Effector memory CD4-positive, alpha-beta T cell (primary cell): Measurements from ENCODE around the gene TOGARAM2.

ENCODE experiments used
- DNase-seq, 3 donors: peaks; one replicate each; pipeline ENCODE4 v3.0.0-alpha.2; 2020
- H3K27ac ChIP-seq: 2 replicates; pipeline ENCODE4 v1.7.0; 2013; ENCODE audit warnings: mild to moderate bottlenecking, low read length, moderate library complexity; ENCODE audit not compliant: insufficient read depth, poor library complexity, severe bottlenecking
- H3K27me3 ChIP-seq: replicated peaks from 2 replicates; pipeline ENCODE4 v1.7.0; 2013; ENCODE audit warnings: mild to moderate bottlenecking, low read length; ENCODE audit not compliant: insufficient read depth, control insufficient read depth, poor library complexity, severe bottlenecking
- H3K36me3 ChIP-seq: 2 replicates; pipeline ENCODE4 v1.7.0; 2013; ENCODE audit warnings: mild to moderate bottlenecking, low read length, moderate library complexity; ENCODE audit not compliant: control insufficient read depth, insufficient read depth
- H3K4me1 ChIP-seq: 2 replicates; pipeline ENCODE4 v1.7.0; 2013; ENCODE audit warnings: low read length, mild to moderate bottlenecking; ENCODE audit not compliant: control insufficient read depth, insufficient read depth, poor library complexity, severe bottlenecking
- H3K4me3 ChIP-seq: 2 replicates; pipeline ENCODE4 v1.7.0; 2013; ENCODE audit warnings: low read length, low read depth, mild to moderate bottlenecking; ENCODE audit not compliant: insufficient read depth, poor library complexity, severe bottlenecking
- H3K9me3 ChIP-seq: 2 replicates; pipeline ENCODE4 v1.7.0; 2013; ENCODE audit warnings: mild to moderate bottlenecking, low read length, moderate library complexity; ENCODE audit not compliant: control insufficient read depth

TOGARAM2 gene

GRCh38 chr2:28982381-28982950 is 1.4 kb downstream of the TOGARAM2 start:
- H3K27ac ChIP-seq: no peak overlapping the region
- H3K4me1 ChIP-seq: no peaks in the 10 kb centered on the region
- no peaks in the 10 kb centered on the region for H3K27me3 ChIP-seq
- H3K4me3 ChIP-seq: no peak overlapping the region
- no peak for DNase-seq
- no peaks in the 10 kb centered on the region for H3K9me3 ChIP-seq
- H3K36me3 ChIP-seq: no peaks in the 10 kb centered on the region

DNA sequence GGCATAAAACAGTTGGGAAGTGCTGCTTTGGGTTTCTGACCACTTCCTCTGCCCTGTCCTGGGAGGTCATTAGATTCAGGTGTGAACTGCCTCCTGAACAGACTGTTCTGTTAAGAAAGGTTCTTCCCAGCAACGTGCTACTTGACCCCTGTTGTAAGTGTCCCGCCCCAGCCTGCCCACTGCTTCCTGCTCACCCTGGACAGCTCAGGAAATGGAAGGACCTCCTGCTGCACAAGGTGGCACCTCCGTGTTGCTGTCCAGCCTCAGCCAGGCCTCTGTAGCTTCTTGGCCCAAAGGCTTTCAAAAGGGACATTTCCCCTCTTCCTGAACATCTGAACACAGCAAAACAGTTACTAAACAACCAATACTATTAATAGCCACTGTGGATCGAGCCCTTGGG is 5.3 kb downstream of the TOGARAM2 start:
- Histone ChIP-seq H3K4me1 (no peaks in the 10 kb centered on the region), H3K36me3 (no peaks in the 10 kb centered on the region), H3K27ac (no peak overlapping the region), H3K4me3 (no peak overlapping the region), H3K9me3 (no peaks in the 10 kb centered on the region), H3K27me3 (no peaks in the 10 kb centered on the region)
- DNase-seq: no peak

- H3K4me3 ChIP-seq: no peak overlapping the region
- H3K27me3 ChIP-seq: no peaks in the 10 kb centered on the region
- no peak overlapping the region for H3K27ac ChIP-seq
- H3K4me1 ChIP-seq: no peaks in the 10 kb centered on the region
- no peaks in the 10 kb centered on the region for H3K36me3 ChIP-seq
- no peak for DNase-seq
- H3K9me3 ChIP-seq: no peaks in the 10 kb centered on the region
Observed at GRCh38 chr2:28989973-28990372, 8.9 kb downstream of the TOGARAM2 start.

- Histone ChIP-seq H3K27ac (no peak overlapping the region), H3K9me3 (no peaks in the 10 kb centered on the region), H3K4me1 (no peaks in the 10 kb centered on the region), H3K27me3 (no peaks in the 10 kb centered on the region), H3K4me3 (no peak overlapping the region), H3K36me3 (no peaks in the 10 kb centered on the region)
- no peak for DNase-seq
Observed at GRCh38 chr2:28990445-28990844, 9.3 kb downstream of the TOGARAM2 start.

DNA sequence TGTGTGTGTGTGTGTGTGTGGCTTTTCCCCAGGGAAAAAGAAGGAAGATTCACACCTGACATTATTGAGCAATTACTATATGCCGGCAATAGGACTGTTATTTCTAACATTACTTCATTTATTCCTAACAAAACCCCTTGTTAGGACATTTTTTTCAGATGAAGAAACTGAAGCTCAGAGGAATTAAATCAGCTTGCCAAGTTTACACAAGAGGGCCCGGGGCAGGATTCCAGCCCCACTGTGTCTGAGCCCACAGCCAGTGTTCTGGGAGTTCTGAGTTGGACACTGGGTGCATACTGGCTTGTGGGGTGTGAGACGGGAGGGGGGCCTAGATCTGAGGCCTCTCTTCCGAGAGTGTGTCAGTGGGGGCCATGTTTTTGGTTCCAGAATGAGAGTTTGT is 9.9 kb downstream of the TOGARAM2 start:
- Histone ChIP-seq H3K27me3 (no peaks in the 10 kb centered on the region), H3K4me1 (no peaks in the 10 kb centered on the region), H3K9me3 (no peaks in the 10 kb centered on the region)

DNA sequence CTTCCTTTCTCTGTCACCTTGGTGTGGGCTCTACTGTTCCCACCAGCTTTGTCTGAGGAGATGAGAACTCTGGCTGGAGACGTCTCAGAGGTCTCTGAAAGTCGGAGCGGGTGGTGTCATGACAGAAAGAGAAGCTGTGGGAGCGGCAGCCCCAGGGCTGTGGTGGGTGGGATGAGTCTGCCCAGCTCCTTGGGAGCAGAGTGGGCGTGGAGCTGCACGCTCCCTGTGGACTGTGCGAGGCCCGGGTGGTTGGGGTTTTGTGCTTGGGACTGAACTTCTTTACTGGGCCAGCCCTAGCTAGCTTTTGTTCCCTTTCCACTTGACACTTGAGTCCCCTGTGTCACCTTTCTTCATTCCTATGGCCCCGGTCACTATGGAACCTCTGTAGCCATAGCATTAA is 10.4 kb downstream of the TOGARAM2 start:
- no peak overlapping the region for H3K27ac ChIP-seq
- DNase-seq: no peak
- H3K4me3 ChIP-seq: no peak overlapping the region
- H3K36me3 ChIP-seq: no peaks in the 10 kb centered on the region
- no peaks in the 10 kb centered on the region for H3K4me1 ChIP-seq
- no peaks in the 10 kb centered on the region for H3K9me3 ChIP-seq
- H3K27me3 ChIP-seq: no peaks in the 10 kb centered on the region

More for the DNA sequence above, 9.9 kb downstream of the TOGARAM2 start:
- no peaks in the 10 kb centered on the region for H3K36me3 ChIP-seq
- no peak overlapping the region for H3K27ac ChIP-seq
- DNase-seq: no peak
- H3K4me3 ChIP-seq: no peak overlapping the region

- H3K9me3 ChIP-seq: no peaks in the 10 kb centered on the region
- H3K4me3 ChIP-seq: no peak overlapping the region
- H3K27ac ChIP-seq: no peak overlapping the region
- H3K27me3 ChIP-seq: no peaks in the 10 kb centered on the region
- no peaks in the 10 kb centered on the region for H3K36me3 ChIP-seq
- H3K4me1 ChIP-seq: no peaks in the 10 kb centered on the region
- no peak for DNase-seq
Observed at GRCh38 chr2:28993206-28993960, 12.3 kb downstream of the TOGARAM2 start.

- no peaks in the 10 kb centered on the region for H3K4me1 ChIP-seq
- no peaks in the 10 kb centered on the region for H3K9me3 ChIP-seq
- H3K27me3 ChIP-seq: no peaks in the 10 kb centered on the region
- H3K36me3 ChIP-seq: no peaks in the 10 kb centered on the region
- no peak overlapping the region for H3K27ac ChIP-seq
- H3K4me3 ChIP-seq: no peak overlapping the region
- DNase-seq: no peak
Observed at GRCh38 chr2:28994074-28994473, 13.0 kb downstream of the TOGARAM2 start.

GRCh38 chr2:28994679-28995078 is 13.6 kb downstream of the TOGARAM2 start:
- no peaks in the 10 kb centered on the region for H3K36me3 ChIP-seq
- no peaks in the 10 kb centered on the region for H3K9me3 ChIP-seq
- DNase-seq: no peak
- peaks cover 3% of the 10 kb centered on the region for H3K4me1 ChIP-seq
- no peak overlapping the region for H3K27ac ChIP-seq
- H3K4me3 ChIP-seq: no peak overlapping the region
- no peaks in the 10 kb centered on the region for H3K27me3 ChIP-seq
